GM10847 (cell line): ENCODE measurements around the gene FUNDC2.

Experiments used
- POLR2A ChIP-seq: IDR thresholded peaks from 2 replicates; pipeline ENCODE4 v1.6.1; 2011; ENCODE audit not compliant: insufficient read length; ENCODE audit errors: extremely low read depth

The FUNDC2 gene

GRCh38 chrX:155056471-155056870, 29.8 kb downstream of the FUNDC2 start:
- TF ChIP-seq POLR2A, result no peak

GRCh38 chrX:155056877-155057792, 30.5 kb downstream of the FUNDC2 start:
- no peak for TF ChIP-seq POLR2A

GRCh38 chrX:155061760-155062159, 35.1 kb downstream of the FUNDC2 start:
- TF ChIP-seq POLR2A, result no peak

- TF ChIP-seq POLR2A, result no peak
Measured at GRCh38 chrX:155065035-155065734, 38.5 kb downstream of the FUNDC2 start.

GRCh38 chrX:155068165-155068564, 41.5 kb downstream of the FUNDC2 start:
- no peak for TF ChIP-seq POLR2A

GRCh38 chrX:155069414-155069813, 42.8 kb downstream of the FUNDC2 start:
- TF ChIP-seq POLR2A, result no peak

- no peak for TF ChIP-seq POLR2A
Measured at GRCh38 chrX:155070038-155070437, 43.4 kb downstream of the FUNDC2 start.

GRCh38 chrX:155070663-155070974, 44.0 kb downstream of the FUNDC2 start:
- no peak for TF ChIP-seq POLR2A

- peak; percentile 60 for TF ChIP-seq POLR2A
Measured at GRCh38 chrX:155070975-155071693, 44.5 kb downstream of the FUNDC2 start, which contains the start of the genes BRCC3, CMC4 and MTCP1. TSS of gene BRCC3 (plus strand) at chrX:155071508. CDS start at chrX:155071528, 20 bp downstream. TSS of gene CMC4 (minus strand) at chrX:155071136. CDS start at chrX:155064023, 7,113 bp downstream. TSS of gene MTCP1 (minus strand) at chrX:155071136. CDS start at chrX:155066010, 5,126 bp downstream.

GRCh38 chrX:155071694-155072280, 45.1 kb downstream of the FUNDC2 start:
- TF ChIP-seq POLR2A, result no peak

GRCh38 chrX:155086202-155086840, 59.7 kb downstream of the FUNDC2 start:
- TF ChIP-seq POLR2A, result no peak

GRCh38 chrX:155086961-155087735, 60.5 kb downstream of the FUNDC2 start:
- no peak for TF ChIP-seq POLR2A

GRCh38 chrX:155094468-155095061, 67.9 kb downstream of the FUNDC2 start:
- TF ChIP-seq POLR2A, result no peak
